Measurements from ENCODE around the gene UBAP1. TPM values are rescaled to one million over a fixed set of nuclear protein-coding genes. Genes with fewer than 3 reads are reported as not detected.

The UBAP1 gene
- total RNA-seq, 1 donor from 2014 or later = 35.8 TPM

DNA sequence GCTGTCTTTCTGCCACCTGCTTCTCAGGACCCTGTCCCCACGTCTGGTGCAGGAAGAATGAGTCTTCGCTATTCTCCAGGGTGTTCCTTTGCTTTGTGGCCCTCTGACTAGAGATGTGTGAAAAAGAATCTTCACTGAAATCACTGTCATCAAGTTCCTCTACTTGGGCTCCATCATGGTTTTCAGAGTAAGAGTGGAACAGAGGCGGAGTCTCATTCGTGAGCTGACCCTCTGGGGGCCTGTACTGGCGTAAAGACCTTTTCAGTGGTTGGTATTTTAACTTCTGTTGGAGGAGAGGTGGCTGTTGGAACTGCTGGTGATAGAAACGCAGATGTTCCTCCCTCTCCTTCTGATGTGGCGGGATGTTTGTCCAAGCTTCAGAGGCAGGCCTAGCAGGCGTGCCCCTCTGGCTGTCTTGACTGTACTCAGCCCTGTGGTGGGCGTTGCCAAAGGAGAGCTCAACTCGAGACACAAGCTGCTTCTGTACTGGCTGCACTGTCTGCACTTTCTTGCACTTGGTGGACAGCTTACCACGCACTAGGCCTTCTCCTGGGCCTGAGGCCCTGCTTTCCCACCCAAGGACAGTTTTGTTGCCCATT, 78.2 kb downstream of the UBAP1 start:
- no peaks in the 10 kb centered on the region for H3K9me3 Mint-ChIP-seq
- H3K36me3 Mint-ChIP-seq (ENCODE audit: low read depth) = peaks cover 5% of the 10 kb centered on the region
- TF ChIP-seq, protein P1, sequence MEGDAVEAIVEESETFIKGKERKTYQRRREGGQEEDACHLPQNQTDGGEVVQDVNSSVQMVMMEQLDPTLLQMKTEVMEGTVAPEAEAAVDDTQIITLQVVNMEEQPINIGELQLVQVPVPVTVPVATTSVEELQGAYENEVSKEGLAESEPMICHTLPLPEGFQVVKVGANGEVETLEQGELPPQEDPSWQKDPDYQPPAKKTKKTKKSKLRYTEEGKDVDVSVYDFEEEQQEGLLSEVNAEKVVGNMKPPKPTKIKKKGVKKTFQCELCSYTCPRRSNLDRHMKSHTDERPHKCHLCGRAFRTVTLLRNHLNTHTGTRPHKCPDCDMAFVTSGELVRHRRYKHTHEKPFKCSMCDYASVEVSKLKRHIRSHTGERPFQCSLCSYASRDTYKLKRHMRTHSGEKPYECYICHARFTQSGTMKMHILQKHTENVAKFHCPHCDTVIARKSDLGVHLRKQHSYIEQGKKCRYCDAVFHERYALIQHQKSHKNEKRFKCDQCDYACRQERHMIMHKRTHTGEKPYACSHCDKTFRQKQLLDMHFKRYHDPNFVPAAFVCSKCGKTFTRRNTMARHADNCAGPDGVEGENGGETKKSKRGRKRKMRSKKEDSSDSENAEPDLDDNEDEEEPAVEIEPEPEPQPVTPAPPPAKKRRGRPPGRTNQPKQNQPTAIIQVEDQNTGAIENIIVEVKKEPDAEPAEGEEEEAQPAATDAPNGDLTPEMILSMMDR (conservative IDR thresholded peaks at IDR 0.05) = no peak
- H3K4me1 Mint-ChIP-seq = no peaks in the 10 kb centered on the region
- no peak for DNase-seq (ENCODE audit: low read depth, low spot score)
- H3K4me3 Mint-ChIP-seq = no peak overlapping the region
- H3K27ac Mint-ChIP-seq (ENCODE audit: unreplicated experiment) = peak overlapping the region; percentile 62
- H3K27me3 Mint-ChIP-seq (ENCODE audit: low read depth) = no peaks in the 10 kb centered on the region

GRCh38 chr9:34259315-34259714, 80.5 kb downstream of the UBAP1 start:
- H3K27ac Mint-ChIP-seq (ENCODE audit: unreplicated experiment) = no peak overlapping the region
- H3K4me1 Mint-ChIP-seq = no peaks in the 10 kb centered on the region

DNA sequence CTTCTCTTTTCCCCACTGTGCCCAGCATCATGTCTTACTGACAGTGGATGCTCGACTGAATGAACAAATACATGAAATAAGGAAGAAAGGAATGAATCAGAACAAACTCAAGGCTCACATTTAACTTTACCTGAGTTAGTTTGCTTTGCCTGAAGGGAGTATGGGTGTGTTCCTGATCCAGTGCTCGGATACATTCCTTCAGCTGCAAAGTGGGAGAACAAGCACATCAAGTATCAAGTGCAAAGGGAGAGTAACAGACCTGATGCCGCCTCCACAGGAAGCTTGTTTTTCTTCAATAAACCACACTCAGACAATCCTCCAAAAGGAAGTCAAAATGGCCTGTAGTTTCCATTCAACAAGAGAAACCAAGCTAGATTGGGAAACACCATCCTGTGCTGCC, 84.1 kb downstream of the UBAP1 start:
- Mint-ChIP-seq H3K27ac (ENCODE audit: unreplicated experiment) (no peak overlapping the region), H3K4me1 (no peaks in the 10 kb centered on the region), H3K27me3 (ENCODE audit: low read depth) (no peaks in the 10 kb centered on the region), H3K4me3 (no peak overlapping the region), H3K9me3 (no peaks in the 10 kb centered on the region), H3K36me3 (ENCODE audit: low read depth) (peaks cover 5% of the 10 kb centered on the region)
- DNase-seq (ENCODE audit: low read depth, low spot score) = no peak
- TF ChIP-seq, protein P1 (conservative IDR thresholded peaks at IDR 0.05) = no peak

More at GRCh38 chr9:34259315-34259714, 80.5 kb downstream of the UBAP1 start:
- DNase-seq (ENCODE audit: low read depth, low spot score) = no peak
- Mint-ChIP-seq H3K9me3 (no peaks in the 10 kb centered on the region), H3K27me3 (ENCODE audit: low read depth) (no peaks in the 10 kb centered on the region), H3K4me3 (no peak overlapping the region), H3K36me3 (ENCODE audit: low read depth) (peaks cover 5% of the 10 kb centered on the region)
- TF ChIP-seq, protein P1 (conservative IDR thresholded peaks at IDR 0.05) = no peak

DNA sequence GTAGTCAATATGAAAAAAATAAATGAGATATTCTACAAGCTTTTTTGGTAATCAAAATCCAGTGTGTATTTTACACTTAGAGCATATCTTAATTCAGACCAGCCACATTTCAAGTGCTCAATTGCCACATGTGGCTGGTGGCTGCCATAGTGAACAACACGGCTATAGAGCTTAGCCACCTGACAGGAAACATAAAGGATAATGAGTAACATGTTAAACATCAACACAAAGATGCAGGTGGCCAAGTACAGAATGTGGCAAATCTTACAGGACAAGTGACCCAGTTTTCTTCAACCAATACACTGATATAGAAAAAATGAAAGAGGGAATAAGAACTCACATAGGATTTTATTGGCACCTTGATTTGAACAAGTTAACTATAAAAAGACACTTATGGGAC, 88.8 kb downstream of the UBAP1 start:
- TF ChIP-seq, protein P1 (conservative IDR thresholded peaks at IDR 0.05) = no peak
- no peak overlapping the region for H3K4me3 Mint-ChIP-seq
- H3K4me1 Mint-ChIP-seq = peaks cover 6% of the 10 kb centered on the region
- H3K27ac Mint-ChIP-seq (ENCODE audit: unreplicated experiment) = no peak overlapping the region
- H3K36me3 Mint-ChIP-seq (ENCODE audit: low read depth) = peaks cover 2% of the 10 kb centered on the region
- H3K9me3 Mint-ChIP-seq = no peaks in the 10 kb centered on the region
- H3K27me3 Mint-ChIP-seq (ENCODE audit: low read depth) = no peaks in the 10 kb centered on the region
- DNase-seq (ENCODE audit: low read depth, low spot score) = no peak

DNA sequence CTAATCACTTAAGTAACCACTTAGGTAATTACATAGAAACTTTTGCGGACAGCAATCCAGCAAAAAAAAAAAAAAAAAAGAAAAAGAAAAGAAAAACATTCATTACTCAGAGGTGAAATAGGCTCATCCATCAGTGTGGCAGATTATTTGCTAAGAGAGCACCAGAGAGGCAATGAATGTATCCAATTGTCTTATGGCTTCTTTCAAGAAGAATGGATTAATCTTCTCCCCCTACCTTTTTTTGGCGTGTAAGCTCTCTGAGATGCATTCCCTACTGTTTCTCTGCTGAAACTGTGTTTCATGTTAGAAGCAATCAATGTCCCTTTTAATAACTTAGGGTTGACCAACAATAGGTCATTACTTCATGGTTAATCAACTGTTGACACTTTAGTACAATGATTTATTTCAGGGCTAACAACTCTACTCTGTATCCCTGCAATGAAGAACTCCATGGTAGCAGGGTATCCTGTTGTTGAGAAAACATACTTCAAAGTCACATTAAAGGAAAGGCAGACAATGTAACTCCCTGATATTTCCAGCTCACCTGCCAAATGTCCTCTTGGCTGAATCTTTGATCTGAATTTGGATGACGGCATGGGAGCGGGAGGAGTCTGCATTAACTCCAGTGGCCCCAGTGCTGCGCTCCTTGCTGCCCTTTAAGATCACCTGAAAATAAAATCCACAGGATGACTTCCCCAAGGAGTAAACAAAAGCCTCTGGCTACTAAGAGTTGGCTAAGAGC, 92.6 kb downstream of the UBAP1 start:
- Mint-ChIP-seq H3K4me3 (no peak overlapping the region), H3K27me3 (ENCODE audit: low read depth) (no peaks in the 10 kb centered on the region), H3K4me1 (peaks cover 6% of the 10 kb centered on the region), H3K9me3 (no peaks in the 10 kb centered on the region), H3K27ac (ENCODE audit: unreplicated experiment) (no peak overlapping the region), H3K36me3 (ENCODE audit: low read depth) (peaks cover 2% of the 10 kb centered on the region)
- TF ChIP-seq, protein P1 (conservative IDR thresholded peaks at IDR 0.05) = no peak
- no peak for DNase-seq (ENCODE audit: low read depth, low spot score)

All from neural crest cell (in vitro differentiated cells).